ENCODE results near the gene TGFB1.

TGFB1 gene

GRCh38 chr19:41324921-41325639 is 28.6 kb downstream of the TGFB1 start:
- Mint-ChIP-seq H3K4me1 (ENCODE audit: low read depth) (peaks cover 41% of the 10 kb centered on the region), H3K27me3 (ENCODE audit: low read depth) (no peaks in the 10 kb centered on the region), H3K9me3 (no peaks in the 10 kb centered on the region), H3K36me3 (ENCODE audit: low read depth) (peaks cover 42% of the 10 kb centered on the region), H3K27ac (peak overlapping the region; percentile 67), H3K4me3 (peak overlapping the region; percentile 18)

DNA sequence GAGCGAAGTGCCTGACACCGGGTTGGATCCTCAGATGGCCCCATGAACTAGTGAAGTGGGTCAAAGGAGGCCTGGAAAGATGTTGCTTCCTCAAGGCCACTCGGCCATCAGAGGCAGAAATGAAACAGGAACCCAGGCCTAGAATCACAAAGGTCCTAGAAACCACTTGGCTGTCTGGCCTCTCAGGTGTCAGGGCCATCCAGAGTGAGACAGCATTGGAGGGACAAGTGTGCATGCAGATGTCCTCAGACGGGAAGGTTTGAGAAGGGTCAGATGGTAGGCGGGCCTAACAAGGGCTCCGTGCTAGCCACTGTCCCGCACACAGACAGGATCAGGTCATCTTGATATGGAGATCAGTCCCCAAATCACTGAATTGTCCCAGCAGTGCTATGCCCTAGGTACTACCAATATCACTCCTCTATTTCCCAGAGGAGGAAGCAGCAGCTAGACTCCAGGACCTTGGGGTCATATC is 29.5 kb downstream of the TGFB1 start:
- Mint-ChIP-seq H3K4me3 (no peak overlapping the region), H3K4me1 (ENCODE audit: low read depth) (peaks cover 41% of the 10 kb centered on the region), H3K27me3 (ENCODE audit: low read depth) (no peaks in the 10 kb centered on the region), H3K27ac (peak overlapping the region; percentile 58), H3K36me3 (ENCODE audit: low read depth) (peaks cover 44% of the 10 kb centered on the region), H3K9me3 (no peaks in the 10 kb centered on the region)

DNA sequence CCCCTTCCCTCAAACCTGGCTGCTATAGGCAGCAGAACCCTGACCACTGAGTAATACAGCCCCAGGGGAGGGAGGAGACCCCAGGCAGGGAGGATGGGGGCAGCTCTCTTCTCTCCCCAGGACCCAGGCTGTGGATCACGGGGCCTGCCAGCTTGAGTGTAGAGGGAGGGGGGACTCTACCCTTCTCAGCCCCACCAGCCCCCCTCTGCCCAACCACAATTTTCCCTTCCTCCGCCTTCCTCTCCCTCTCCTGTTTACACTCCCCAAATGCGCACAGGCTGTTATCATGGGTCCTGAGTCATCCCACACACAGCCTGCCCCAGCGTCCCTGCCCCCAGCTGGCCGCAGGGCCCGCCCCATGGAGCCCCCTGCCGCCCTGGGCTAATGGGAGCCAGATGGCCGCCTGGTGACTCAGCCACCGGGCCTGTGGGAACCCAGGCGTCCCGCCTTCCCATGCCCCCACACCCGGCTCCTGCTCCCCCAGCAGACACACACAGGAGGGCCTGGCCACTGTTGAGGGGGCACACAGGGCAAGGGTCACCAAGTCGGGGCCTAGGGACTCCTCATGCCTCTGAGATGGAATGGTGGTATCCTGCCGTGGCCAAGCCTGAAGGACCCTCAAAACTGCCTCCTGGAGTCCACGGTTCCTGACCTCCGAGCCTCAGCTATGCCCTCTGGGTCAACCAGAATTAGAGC is 30.1 kb downstream of the TGFB1 start:
- no peaks in the 10 kb centered on the region for H3K27me3 Mint-ChIP-seq (ENCODE audit: low read depth)
- no peak overlapping the region for H3K4me3 Mint-ChIP-seq
- H3K9me3 Mint-ChIP-seq, result no peaks in the 10 kb centered on the region
- H3K36me3 Mint-ChIP-seq (ENCODE audit: low read depth), result peaks cover 40% of the 10 kb centered on the region
- H3K4me1 Mint-ChIP-seq (ENCODE audit: low read depth), result peaks cover 34% of the 10 kb centered on the region
- H3K27ac Mint-ChIP-seq, result peak overlapping the region; percentile 21

DNA sequence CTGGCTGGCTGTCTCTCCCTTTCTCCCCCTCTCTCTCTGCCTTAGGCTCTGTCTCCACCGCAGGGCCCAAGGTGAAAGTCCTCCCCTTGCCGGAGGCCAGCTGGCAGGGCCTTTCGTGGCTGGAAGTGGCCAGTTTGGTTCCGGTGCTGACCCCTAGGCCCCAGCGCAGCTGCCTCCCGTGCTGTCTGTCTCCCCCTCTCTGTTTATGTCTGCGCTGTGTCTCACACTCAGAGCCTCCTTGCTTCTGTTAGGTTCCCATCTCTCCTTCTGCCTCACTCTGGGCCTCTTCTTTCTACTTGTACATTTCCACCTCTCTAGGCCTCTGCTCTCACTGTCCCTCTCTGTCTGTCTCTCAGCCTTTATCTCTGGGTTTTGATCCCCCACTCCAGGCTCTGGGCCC is 30.7 kb downstream of the TGFB1 start:
- peaks cover 29% of the 10 kb centered on the region for H3K4me1 Mint-ChIP-seq (ENCODE audit: low read depth)
- peak overlapping the region; percentile 59 for H3K27ac Mint-ChIP-seq
- no peaks in the 10 kb centered on the region for H3K27me3 Mint-ChIP-seq (ENCODE audit: low read depth)
- peaks cover 40% of the 10 kb centered on the region for H3K36me3 Mint-ChIP-seq (ENCODE audit: low read depth)
- no peaks in the 10 kb centered on the region for H3K9me3 Mint-ChIP-seq
- H3K4me3 Mint-ChIP-seq, result no peak overlapping the region

DNA sequence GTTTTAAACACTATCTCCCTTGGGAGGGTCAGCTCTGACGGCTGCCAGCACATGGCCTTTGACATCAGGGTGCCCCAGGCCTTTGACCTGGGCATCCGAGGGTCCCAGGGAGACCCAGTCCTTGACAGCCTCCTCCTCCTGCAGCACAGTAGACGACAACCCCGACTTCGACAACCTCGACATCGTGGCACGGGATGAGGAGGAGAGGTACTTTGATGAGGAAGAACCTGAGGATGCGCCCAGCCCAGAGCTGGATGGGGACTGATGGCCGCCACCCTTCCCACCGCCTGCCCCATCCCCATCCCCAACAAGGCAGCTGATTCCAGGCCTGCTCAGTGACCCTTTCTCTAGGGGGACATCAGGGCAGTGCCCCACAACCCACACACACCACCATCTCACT is 31.3 kb downstream of the TGFB1 start:
- H3K36me3 Mint-ChIP-seq (ENCODE audit: low read depth), result peaks cover 42% of the 10 kb centered on the region
- no peaks in the 10 kb centered on the region for H3K27me3 Mint-ChIP-seq (ENCODE audit: low read depth)
- no peaks in the 10 kb centered on the region for H3K9me3 Mint-ChIP-seq
- no peak overlapping the region for H3K4me3 Mint-ChIP-seq
- peak overlapping the region; percentile 59 for H3K27ac Mint-ChIP-seq
- H3K4me1 Mint-ChIP-seq (ENCODE audit: low read depth), result peaks cover 26% of the 10 kb centered on the region

DNA sequence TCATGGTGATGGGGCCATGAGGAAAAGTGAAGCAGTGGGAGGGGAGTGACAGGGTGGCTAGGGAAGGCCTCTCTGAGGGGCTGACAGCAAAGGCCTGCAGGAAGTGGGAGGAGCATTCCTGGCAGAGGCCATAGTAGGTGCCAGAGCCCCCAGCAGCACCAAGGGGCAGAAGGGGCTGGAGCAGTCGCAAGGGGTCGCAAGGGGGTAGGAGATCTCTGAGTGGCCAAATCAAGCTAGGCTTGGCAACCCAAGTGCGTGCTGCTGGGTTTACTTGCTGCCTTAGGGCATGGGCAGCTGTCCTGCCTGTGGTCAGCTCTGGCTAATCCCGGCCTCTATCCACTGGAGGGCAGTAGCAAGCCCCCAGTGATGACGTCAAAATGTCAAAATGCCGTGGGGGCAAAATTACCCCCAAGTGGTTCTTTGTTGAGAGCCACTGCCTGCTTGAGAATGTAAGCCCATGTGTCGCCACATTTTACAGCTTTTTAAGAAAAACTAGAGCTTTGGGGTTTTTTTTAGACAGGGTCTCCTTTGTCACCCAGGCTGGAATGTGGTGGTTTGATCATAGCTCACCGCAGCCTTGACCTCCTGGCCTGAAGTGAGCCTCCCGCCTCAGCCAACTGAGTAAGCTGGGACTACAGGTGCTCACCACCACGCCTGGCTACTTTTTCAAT is 32.0 kb downstream of the TGFB1 start:
- peaks cover 45% of the 10 kb centered on the region for H3K36me3 Mint-ChIP-seq (ENCODE audit: low read depth)
- H3K9me3 Mint-ChIP-seq, result no peaks in the 10 kb centered on the region
- no peak overlapping the region for H3K27ac Mint-ChIP-seq
- H3K4me1 Mint-ChIP-seq (ENCODE audit: low read depth), result peaks cover 26% of the 10 kb centered on the region
- H3K4me3 Mint-ChIP-seq, result no peak overlapping the region
- H3K27me3 Mint-ChIP-seq (ENCODE audit: low read depth), result no peaks in the 10 kb centered on the region

DNA sequence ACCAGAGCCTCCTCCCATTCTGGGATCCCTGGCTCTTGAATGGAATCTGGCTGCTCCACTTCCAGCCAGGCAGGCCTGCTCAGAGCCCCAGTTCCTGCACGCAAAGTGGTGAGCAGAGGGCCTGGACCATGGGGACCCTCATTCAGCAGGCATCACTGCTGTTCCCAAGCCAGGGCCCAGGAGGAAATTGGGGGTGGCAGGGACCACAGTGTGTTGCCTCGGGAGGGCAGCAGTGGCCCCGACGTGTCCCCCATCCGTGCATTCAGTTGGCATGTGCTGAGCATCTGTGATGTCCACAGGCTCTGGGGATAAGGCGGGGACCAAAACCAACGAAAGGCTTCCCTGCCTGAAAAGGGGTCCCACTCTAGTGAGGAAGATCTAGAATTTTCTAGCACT is 32.5 kb downstream of the TGFB1 start:
- Mint-ChIP-seq H3K9me3 (no peaks in the 10 kb centered on the region), H3K36me3 (ENCODE audit: low read depth) (peaks cover 47% of the 10 kb centered on the region), H3K27ac (no peak overlapping the region), H3K4me3 (no peak overlapping the region), H3K4me1 (ENCODE audit: low read depth) (peaks cover 21% of the 10 kb centered on the region), H3K27me3 (ENCODE audit: low read depth) (no peaks in the 10 kb centered on the region)

GRCh38 chr19:41320568-41320967 is 33.2 kb downstream of the TGFB1 start:
- H3K36me3 Mint-ChIP-seq (ENCODE audit: low read depth), result peaks cover 48% of the 10 kb centered on the region
- H3K4me3 Mint-ChIP-seq, result no peak overlapping the region
- no peak overlapping the region for H3K27ac Mint-ChIP-seq
- H3K4me1 Mint-ChIP-seq (ENCODE audit: low read depth), result peaks cover 19% of the 10 kb centered on the region
- no peaks in the 10 kb centered on the region for H3K27me3 Mint-ChIP-seq (ENCODE audit: low read depth)
- no peaks in the 10 kb centered on the region for H3K9me3 Mint-ChIP-seq

DNA sequence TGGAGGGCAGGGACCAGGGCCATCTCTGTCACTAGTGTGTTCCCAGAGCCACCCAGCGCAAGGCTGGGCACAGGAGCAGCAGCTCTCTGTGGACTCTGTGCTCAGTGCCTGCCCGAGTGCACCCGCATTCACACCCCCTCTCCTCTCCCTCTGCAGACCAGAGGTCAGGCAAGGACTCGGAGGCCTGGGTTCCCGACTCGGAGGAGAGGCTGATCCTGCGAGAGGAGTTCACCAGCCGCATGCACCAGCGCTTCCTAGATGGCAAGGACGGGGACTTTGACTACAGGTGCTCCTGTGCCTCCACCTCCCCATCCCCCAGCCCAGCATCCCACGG is 33.6 kb downstream of the TGFB1 start:
- Mint-ChIP-seq H3K4me3 (no peak overlapping the region), H3K27me3 (ENCODE audit: low read depth) (no peaks in the 10 kb centered on the region), H3K4me1 (ENCODE audit: low read depth) (peaks cover 16% of the 10 kb centered on the region), H3K36me3 (ENCODE audit: low read depth) (peaks cover 48% of the 10 kb centered on the region), H3K27ac (no peak overlapping the region), H3K9me3 (no peaks in the 10 kb centered on the region)

DNA sequence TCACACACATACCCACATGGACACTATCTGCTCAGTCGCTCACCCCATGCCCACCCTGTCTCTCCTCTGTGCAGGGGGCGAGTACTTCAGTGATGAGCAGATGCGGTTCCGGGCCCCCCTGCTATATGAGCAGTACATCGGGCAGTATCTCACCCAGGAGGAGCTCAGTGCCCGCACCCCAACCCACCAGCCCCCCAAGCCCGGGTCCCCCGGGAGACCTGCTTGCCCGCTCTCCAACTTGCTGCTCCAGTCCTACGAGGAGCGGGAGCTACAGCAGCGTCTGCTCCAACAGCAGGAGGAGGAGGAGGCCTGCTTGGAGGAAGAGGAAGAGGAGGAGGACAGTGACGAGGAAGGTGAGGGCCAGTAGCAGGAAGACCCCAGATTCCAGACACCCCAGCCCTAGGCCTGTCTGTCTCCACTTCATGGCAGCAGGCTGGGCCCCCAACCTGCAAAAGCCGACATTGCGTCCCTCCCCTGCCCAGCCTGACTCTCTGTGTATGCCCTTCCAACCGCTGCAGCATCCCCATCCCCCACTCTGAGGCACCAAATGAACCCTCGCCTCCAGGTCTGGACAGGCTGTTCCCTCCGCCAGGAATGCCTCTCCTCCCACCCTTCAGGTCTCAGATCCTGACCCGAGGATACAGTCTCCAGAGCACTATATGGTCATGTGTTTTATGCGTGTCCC is 34.1 kb downstream of the TGFB1 start:
- Mint-ChIP-seq H3K9me3 (no peaks in the 10 kb centered on the region), H3K27me3 (ENCODE audit: low read depth) (no peaks in the 10 kb centered on the region), H3K27ac (no peak overlapping the region), H3K36me3 (ENCODE audit: low read depth) (peaks cover 46% of the 10 kb centered on the region), H3K4me1 (ENCODE audit: low read depth) (peaks cover 13% of the 10 kb centered on the region), H3K4me3 (no peak overlapping the region)

DNA sequence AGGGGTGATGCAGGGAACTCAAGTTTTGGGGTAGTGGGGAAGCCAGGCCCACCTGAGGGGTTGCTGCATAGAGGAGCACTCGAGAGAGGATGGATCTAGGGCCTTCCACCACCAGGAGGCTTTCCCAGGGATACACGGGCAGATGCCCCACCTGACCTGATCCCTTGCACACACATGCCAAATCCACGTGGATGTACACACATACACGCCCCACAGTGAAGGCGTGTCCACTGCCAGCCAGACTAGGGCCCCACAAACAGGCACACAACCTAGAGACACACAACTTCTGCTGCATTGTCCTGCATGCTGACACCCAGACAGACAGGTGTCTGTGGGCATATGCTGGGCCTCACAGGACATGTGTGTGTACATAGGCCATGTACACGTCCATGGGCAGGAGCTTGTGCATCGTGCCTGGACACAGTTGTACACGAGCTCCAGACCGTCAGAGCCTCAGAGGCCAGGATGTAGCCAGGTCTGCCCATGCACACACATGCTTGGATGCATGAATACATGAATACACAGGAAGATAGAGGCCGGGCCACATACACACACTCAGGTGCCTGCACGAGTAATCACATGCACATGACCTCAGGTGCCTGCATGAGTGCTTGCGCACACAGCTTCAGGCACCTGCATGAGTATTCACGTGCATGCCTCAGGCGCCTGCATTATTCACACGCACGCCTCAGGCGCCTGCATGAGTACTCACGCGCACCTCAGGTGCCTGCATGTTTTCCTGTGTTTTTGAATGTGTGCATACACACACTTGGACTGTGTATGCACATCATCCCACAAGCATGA is 34.8 kb downstream of the TGFB1 start:
- peaks cover 45% of the 10 kb centered on the region for H3K36me3 Mint-ChIP-seq (ENCODE audit: low read depth)
- H3K27ac Mint-ChIP-seq, result no peak overlapping the region
- H3K4me1 Mint-ChIP-seq (ENCODE audit: low read depth), result peaks cover 6% of the 10 kb centered on the region
- H3K9me3 Mint-ChIP-seq, result no peaks in the 10 kb centered on the region
- H3K4me3 Mint-ChIP-seq, result no peak overlapping the region
- H3K27me3 Mint-ChIP-seq (ENCODE audit: low read depth), result no peaks in the 10 kb centered on the region

DNA sequence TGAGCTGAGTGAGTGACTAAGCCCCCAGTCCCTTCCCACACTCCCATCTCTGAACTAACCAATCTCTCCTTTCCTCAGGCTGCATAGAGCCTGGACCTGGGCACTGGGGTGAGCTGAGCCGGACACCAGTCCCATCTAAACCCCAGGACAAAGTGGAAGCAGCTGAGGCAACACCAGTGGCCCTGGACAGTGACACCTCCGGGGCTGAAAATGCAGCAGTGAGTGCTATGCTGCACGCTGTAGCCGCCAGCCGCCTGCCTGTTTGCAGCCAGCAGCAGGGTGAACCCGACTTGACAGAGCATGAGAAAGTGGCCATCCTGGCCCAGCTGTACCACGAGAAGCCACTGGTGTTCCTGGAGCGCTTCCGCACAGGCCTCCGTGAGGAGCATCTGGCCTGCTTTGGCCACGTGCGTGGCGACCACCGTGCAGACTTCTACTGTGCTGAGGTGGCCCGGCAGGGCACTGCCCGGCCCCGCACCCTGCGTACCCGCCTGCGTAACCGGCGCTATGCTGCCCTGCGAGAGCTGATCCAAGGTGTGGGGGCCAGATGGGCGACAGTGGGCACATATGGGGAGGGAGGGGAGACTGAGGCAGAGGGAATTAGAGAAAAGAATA is 37.3 kb downstream of the TGFB1 start:
- H3K36me3 Mint-ChIP-seq (ENCODE audit: low read depth), result peaks cover 48% of the 10 kb centered on the region
- peaks cover 17% of the 10 kb centered on the region for H3K4me1 Mint-ChIP-seq (ENCODE audit: low read depth)

DNA sequence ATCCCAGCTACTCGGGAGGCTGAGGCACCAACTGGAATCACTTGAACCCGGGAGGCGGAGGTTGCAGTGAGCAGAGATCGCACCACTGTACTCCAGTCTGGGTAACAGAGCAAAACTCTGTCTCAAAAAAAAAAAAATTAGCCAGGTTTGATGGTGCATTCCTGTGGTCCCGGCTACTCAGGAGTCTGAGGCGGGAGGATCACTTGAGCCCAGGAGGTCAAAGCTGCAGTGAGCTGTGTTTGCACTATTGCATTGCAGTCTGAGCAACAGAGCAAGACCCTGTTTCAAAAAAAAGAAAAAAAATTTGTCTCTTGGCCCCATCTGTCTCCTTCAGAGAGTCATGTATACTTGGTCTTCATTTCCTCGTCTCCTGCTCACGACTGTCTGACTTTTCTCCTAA is 42.1 kb downstream of the TGFB1 start:
- Mint-ChIP-seq H3K4me3 (peak overlapping the region; percentile 98), H3K4me1 (ENCODE audit: low read depth) (peaks cover 46% of the 10 kb centered on the region), H3K9me3 (no peaks in the 10 kb centered on the region), H3K27me3 (ENCODE audit: low read depth) (no peaks in the 10 kb centered on the region), H3K27ac (no peak overlapping the region), H3K36me3 (ENCODE audit: low read depth) (peaks cover 41% of the 10 kb centered on the region)

More for the DNA sequence above, 37.3 kb downstream of the TGFB1 start:
- Mint-ChIP-seq H3K4me3 (no peak overlapping the region), H3K9me3 (no peaks in the 10 kb centered on the region), H3K27me3 (ENCODE audit: low read depth) (no peaks in the 10 kb centered on the region), H3K27ac (no peak overlapping the region)

Data from T-helper 1 cell treated with Interleukin-12 subunit alpha and Interleukin-12 subunit beta and Interleukin-4 antibody, amounts not matched to agents 30 μg/mL and 1 μg/mL, for 36 hours (primary cell).